Middle frontal gyrus (tissue), 1 donor: ENCODE data around the gene TAOK2.
"Not testable (repeated sequence)": the region's sequence is repeated elsewhere in the genome, so short reads cannot be mapped to it uniquely, and the experiment has no call there.

Source experiments
- DNase-seq: peaks from one replicate; pipeline ENCODE4 v3.0.0-alpha.2; 2015; ENCODE audit warnings: low spot score; ENCODE audit errors: extremely low spot score

The TAOK2 gene

GRCh38 chr16:30003670-30004423, 30.2 kb downstream of the TAOK2 start:
- no peak for DNase-seq

- DNase-seq, result no peak
Measured at GRCh38 chr16:30004424-30004776, 30.7 kb downstream of the TAOK2 start.

- DNase-seq, result no peak
Measured at GRCh38 chr16:30004811-30005242, 31.2 kb downstream of the TAOK2 start.

- DNase-seq, result no peak
Measured at GRCh38 chr16:30005341-30006094, 31.9 kb downstream of the TAOK2 start.

GRCh38 chr16:30006095-30006473, 32.4 kb downstream of the TAOK2 start:
- no peak for DNase-seq

- DNase-seq, result no peak
Measured at GRCh38 chr16:30006659-30007377, 33.1 kb downstream of the TAOK2 start.

- DNase-seq, result no peak
Measured at GRCh38 chr16:30007378-30007895, 33.8 kb downstream of the TAOK2 start.

GRCh38 chr16:30009085-30009862, 35.6 kb downstream of the TAOK2 start:
- DNase-seq, result no peak

- DNase-seq, result no peak
Measured at GRCh38 chr16:30009990-30010843, 36.5 kb downstream of the TAOK2 start.

GRCh38 chr16:30010844-30011713, 37.4 kb downstream of the TAOK2 start, which contains the start of gene DOC2A:
TSS of gene DOC2A (minus strand) at chr16:30011027. CDS start at chr16:30010222, 805 bp downstream.
- no peak for DNase-seq

GRCh38 chr16:30011714-30012504, 38.2 kb downstream of the TAOK2 start:
- DNase-seq, result no peak

- DNase-seq, result not testable (repeated sequence)
Measured at GRCh38 chr16:30012598-30012997, 38.9 kb downstream of the TAOK2 start.

- not testable (repeated sequence) for DNase-seq
Measured at GRCh38 chr16:30015450-30015849, 41.8 kb downstream of the TAOK2 start.

- DNase-seq, result no peak
Measured at GRCh38 chr16:30016555-30017276, 43.0 kb downstream of the TAOK2 start.

- DNase-seq, result no peak
Measured at GRCh38 chr16:30017277-30017656, 43.6 kb downstream of the TAOK2 start.

- not testable (repeated sequence) for DNase-seq
Measured at GRCh38 chr16:30017937-30018336, 44.3 kb downstream of the TAOK2 start.

- DNase-seq, result no peak
Measured at GRCh38 chr16:30018731-30019158, 45.1 kb downstream of the TAOK2 start.

- no peak for DNase-seq
Measured at GRCh38 chr16:30022887-30023286, 49.2 kb downstream of the TAOK2 start, which contains the start of gene C16orf92. TSS of gene C16orf92 (plus strand) at chr16:30023198. CDS start at chr16:30023341, 143 bp downstream.
